GM18508 (cell line): ENCODE results near the gene GNG12.
"Not testable (repeated sequence)": the region's sequence is repeated elsewhere in the genome, so short reads cannot be mapped to it uniquely, and the experiment has no call there.

Experiments
- ATAC-seq: cut with Tn5 transposase; IDR thresholded peaks from one replicate; pipeline ENCODE4 v1.9.1; 2021; ENCODE audit warnings: moderate number of reproducible peaks; ENCODE audit not compliant: insufficient read depth, unreplicated experiment

The GNG12 gene

DNA sequence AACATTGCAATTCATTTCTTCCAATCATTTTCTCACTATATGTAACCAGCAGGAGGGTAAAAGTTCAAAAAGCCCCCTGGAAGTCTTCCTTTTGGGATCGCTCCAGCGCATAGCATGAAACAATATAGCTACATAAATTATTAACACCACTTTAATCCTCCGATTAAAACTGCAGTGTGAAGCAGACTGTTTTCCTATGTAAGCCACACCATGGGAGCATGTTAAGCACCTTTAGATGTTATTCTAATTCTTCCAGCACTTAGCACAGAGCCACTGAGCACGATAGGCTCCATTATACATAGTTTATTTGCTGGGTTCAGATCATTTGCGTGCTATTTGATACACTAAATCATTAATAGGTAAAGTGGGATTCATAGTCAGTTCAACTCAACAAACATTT, 166.6 kb downstream of the GNG12 start:
- no peak for ATAC-seq

DNA sequence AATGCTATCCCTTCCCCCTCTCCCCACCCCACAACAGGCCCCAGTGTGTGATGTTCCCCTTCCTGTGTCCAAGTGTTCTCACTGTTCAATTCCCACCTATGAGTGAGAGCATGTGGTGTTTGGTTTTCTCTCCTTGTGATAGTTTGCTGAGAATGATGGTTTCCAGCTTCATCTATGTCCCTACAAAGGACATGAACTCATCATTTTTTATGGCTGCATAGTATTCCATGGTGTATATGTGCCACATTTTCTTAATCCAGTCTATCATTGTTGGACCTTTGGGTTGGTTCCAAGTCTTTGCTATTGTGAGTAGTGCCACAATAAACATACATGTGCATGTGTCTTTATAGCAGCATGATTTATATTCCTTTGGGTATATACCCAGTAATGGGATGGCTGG, 168.0 kb downstream of the GNG12 start:
- not testable (repeated sequence) for ATAC-seq

DNA sequence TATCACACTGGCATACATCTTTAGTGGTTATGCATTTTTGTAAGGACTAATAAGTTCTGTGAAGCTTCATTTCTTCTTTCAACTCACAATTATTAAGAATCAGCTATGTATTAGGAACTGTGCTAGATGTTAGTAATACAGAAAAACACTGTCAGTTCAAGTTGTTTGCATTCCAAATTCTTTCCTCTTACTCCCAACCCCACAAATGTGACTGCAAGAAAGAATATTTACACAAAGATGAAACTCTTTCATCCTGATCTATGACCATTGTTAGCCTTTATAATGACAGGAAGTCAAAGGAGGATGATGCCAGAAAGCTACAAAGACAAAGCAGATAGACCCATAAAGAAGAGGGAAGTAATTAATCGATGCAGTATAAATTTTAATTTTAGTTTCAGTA, 169.2 kb downstream of the GNG12 start:
- no peak for ATAC-seq

DNA sequence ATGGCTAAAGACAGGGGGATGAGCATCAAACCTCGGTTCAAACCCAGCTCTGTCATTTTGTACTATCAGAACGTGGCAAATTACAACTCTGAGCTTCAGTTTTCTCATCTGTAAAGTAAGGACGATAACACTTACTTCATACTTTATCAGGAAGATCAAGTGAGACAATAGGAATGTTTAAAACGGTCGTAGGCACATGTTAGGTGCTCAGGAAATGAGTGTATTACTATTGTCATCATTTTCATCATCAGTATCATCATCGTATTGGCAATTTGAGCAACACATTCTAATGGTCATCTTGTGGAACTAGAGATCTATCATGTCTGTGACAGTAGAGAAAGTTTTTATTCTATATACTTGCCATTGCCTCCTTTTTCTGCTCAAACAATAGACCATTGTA, 170.4 kb downstream of the GNG12 start:
- ATAC-seq, result no peak

DNA sequence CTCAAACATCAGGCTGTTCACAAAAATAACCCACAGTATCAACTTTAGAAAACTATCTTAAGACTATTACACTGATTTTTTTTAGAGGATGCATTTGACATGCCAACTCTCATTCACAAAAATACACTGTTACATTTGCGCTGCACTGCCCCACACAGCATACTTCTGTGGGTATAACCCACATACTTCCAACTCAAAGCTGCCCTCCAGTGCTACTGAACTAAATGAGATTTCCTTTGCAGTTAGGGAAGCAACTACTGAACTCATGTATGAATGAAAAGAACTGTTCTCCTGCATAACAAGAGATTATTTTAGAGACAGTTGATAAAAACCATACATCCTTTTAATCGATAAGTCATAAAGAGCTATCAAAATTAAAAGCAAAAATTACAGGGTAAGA, 174.0 kb downstream of the GNG12 start:
- ATAC-seq, result no peak

DNA sequence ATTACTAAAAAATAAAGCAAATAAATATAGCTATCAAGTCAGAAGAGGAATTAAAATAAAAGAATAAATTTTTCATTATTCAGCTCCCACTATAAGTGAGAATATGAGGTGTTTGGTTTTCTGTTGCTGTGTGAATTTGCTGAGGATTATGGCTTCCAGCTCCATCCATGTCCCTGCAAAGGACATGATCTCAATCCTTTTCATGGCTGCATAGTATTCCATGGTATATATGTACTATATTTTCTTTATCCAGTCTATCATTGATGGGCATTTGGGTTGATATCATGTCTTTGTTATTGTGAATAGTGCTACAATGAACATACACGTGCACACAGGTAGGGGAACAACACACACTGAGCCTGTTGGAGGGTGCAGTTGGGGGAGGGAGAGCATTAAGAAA, 176.1 kb downstream of the GNG12 start:
- ATAC-seq, result not testable (repeated sequence)

DNA sequence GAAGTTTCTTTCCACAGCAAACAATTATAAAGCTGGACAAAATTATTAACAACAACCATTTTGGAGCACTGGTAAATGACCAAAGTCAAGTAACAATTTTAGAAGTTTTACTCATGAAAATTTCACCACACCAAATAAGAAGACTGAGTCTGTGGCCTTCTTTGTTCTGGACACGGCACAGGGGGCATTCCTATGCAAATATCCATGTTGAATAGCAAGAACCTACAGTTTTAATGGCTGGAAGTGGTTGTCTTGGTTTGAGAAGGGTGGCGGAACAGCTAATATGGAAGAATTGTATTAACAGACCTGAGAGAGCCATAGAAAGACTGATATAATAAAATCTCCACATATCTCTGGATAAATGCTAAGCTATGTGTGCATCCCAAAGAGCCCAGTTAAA, 177.7 kb downstream of the GNG12 start:
- ATAC-seq, result no peak

DNA sequence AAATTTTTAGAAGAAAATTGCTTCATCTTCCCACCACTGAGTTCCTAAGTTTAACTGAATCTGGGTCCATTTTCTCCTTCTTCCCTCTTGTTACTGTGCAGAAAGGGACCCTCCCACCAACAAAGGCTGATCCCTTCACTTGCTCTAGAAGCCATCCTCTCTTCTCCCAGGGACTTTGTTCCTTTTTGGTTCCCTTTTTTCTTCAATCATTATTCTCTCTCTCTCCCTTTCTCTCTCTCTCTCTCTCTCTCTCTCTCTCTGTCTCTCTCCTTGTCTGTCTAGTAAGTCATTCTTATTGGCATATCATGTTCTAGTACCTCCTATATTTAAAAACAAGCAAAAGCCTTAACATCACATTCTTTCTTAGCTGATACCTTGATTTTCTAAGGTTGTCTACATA, 180.0 kb downstream of the GNG12 start:
- no peak for ATAC-seq

DNA sequence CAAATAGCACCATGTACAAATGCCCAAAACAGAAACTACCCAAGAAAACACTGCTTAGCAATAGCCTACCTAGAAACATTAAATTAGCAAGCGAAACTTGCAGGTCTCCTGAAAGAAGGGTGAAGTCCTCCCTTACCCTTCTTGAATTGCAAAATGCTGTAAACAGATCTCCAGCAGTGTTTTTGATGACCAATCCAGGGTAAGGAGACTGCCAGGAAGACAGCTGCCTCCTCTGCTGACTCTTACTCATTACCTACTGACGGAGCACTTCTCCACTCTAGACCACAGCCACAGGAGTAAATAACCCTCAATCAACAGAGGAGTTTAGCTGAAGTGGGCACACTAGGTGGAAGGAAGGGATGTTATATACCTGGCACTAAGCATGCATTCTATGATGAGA, 180.5 kb downstream of the GNG12 start:
- peak; percentile 47 for ATAC-seq
